Liver (tissue), 9 donors: ENCODE results near the gene TMBIM6. TPM values are rescaled to one million over a fixed set of nuclear protein-coding genes. Genes with fewer than 3 reads are reported as not detected.

ENCODE experiments used
- DNase-seq: peaks from one replicate; pipeline ENCODE4 v3.0.0-alpha.2; 2017; ENCODE audit warnings: low spot score
- H3K27ac ChIP-seq, 2 donors: one replicate each; pipeline ENCODE4 v1.7.0; 2013; ENCODE audit warnings: inconsistent platforms in 2 of 2, low read length in 2 of 2, control low read depth in 1 of 2, low read depth in 1 of 2, mild to moderate bottlenecking in 1 of 2
- H3K27me3 ChIP-seq, 4 donors: one replicate each; pipeline versions ENCODE4 v1.6.1 to v1.7.0; 2013; ENCODE audit warnings: low read length in 3 of 4, inconsistent platforms in 1 of 4, mild to moderate bottlenecking in 1 of 4, moderate library complexity in 1 of 4; ENCODE audit not compliant: control insufficient read depth in 4 of 4, insufficient read depth in 4 of 4
- H3K36me3 ChIP-seq, 4 donors: one replicate each; pipeline versions ENCODE4 v1.6.1 to v1.7.0; 2013; ENCODE audit warnings: low read length in 3 of 4, mild to moderate bottlenecking in 3 of 4, low read depth in 1 of 4, moderate library complexity in 1 of 4; ENCODE audit not compliant: control insufficient read depth in 4 of 4, insufficient read depth in 3 of 4
- H3K4me1 ChIP-seq, 4 donors: one replicate each; pipeline versions ENCODE4 v1.6.1 to v1.7.0; 2013; ENCODE audit warnings: low read length in 3 of 4, mild to moderate bottlenecking in 3 of 4, moderate library complexity in 1 of 4; ENCODE audit not compliant: control insufficient read depth in 4 of 4, insufficient read depth in 4 of 4
- H3K4me3 ChIP-seq, 3 donors: one replicate each; pipeline versions ENCODE4 v1.6.1 to v1.7.0; 2013; ENCODE audit warnings: low read length in 3 of 3, control low read depth in 1 of 3, low read depth in 1 of 3, mild to moderate bottlenecking in 1 of 3
- H3K9ac ChIP-seq, 2 donors: one replicate each; pipeline ENCODE4 v1.7.0; 2013; ENCODE audit warnings: low read length in 2 of 2, mild to moderate bottlenecking in 2 of 2, moderate library complexity in 2 of 2, control low read depth in 1 of 2, low read depth in 1 of 2
- H3K9me3 ChIP-seq, 4 donors: one replicate each; pipeline versions ENCODE4 v1.6.1 to v1.7.0; 2013; ENCODE audit warnings: low read length in 3 of 4; ENCODE audit not compliant: control insufficient read depth in 4 of 4
- ATF3 ChIP-seq: IDR thresholded peaks from 2 replicates; pipeline ENCODE4 v1.6.1; 2016; ENCODE audit warnings: antibody characterized with exemption
- EGR1 ChIP-seq, 2 donors: IDR thresholded peaks; 2 replicates each; pipeline ENCODE4 v1.6.1; 2016 to 2018; ENCODE audit warnings: antibody characterized with exemption in 2 of 2, low read depth in 2 of 2
- FOXA1 ChIP-seq: IDR thresholded peaks from 2 replicates; pipeline ENCODE4 v1.6.1; 2016; ENCODE audit warnings: antibody characterized with exemption
- GABPA ChIP-seq, 2 donors: IDR thresholded peaks in 1 of 2; conservative IDR thresholded peaks in 1 of 2; 2 replicates each; pipeline ENCODE4 v1.6.1; 2016; ENCODE audit warnings: antibody characterized with exemption in 2 of 2, mild to moderate bottlenecking in 1 of 2, moderate library complexity in 1 of 2
- HNF4A ChIP-seq, 2 donors: conservative IDR thresholded peaks; 2 replicates each; pipeline ENCODE4 v1.6.1; 2016; ENCODE audit warnings: antibody characterized with exemption in 2 of 2, mild to moderate bottlenecking in 2 of 2
- HNF4G ChIP-seq: IDR thresholded peaks from 2 replicates; pipeline ENCODE4 v1.6.1; 2016; ENCODE audit warnings: antibody characterized with exemption
- JUND ChIP-seq, 2 donors: IDR thresholded peaks; 2 replicates each; pipeline ENCODE4 v1.6.1; 2016; ENCODE audit warnings: antibody characterized with exemption in 2 of 2
- MAX ChIP-seq: IDR thresholded peaks from 2 replicates; pipeline ENCODE4 v1.6.1; 2016; ENCODE audit warnings: antibody characterized with exemption
- NR2F2 ChIP-seq: IDR thresholded peaks from 2 replicates; pipeline ENCODE4 v1.6.1; 2016; ENCODE audit warnings: antibody characterized with exemption
- RAD21 ChIP-seq, 2 donors: IDR thresholded peaks; 2 replicates each; pipeline ENCODE4 v1.6.1; 2016; ENCODE audit warnings: antibody characterized with exemption in 2 of 2, mild to moderate bottlenecking in 2 of 2
- RXRA ChIP-seq, 2 donors: IDR thresholded peaks; 2 replicates each; pipeline ENCODE4 v1.6.1; 2017 to 2018; ENCODE audit warnings: antibody characterized with exemption in 2 of 2, mild to moderate bottlenecking in 1 of 2
- SP1 ChIP-seq: IDR thresholded peaks from 2 replicates; pipeline ENCODE4 v1.6.1; 2018; ENCODE audit warnings: antibody characterized with exemption, mild to moderate bottlenecking
- TAF1 ChIP-seq: conservative IDR thresholded peaks from 2 replicates; pipeline ENCODE4 v1.6.1; 2016; ENCODE audit warnings: antibody characterized with exemption, mild to moderate bottlenecking
- WGBS: extraction: QIAGEN DNeasy Blood & Tissue Kit; methylation state at CpG from one replicate; pipeline ENCODE4 v1.1.7; 2013; 5-methylcytosine and 5-hydroxymethylcytosine counted together
- polyA plus RNA-seq, 2 donors: library from polyadenylated mRNA; stranded (reverse) in 1 of 2; unstranded in 1 of 2; fragments of 200-250 nt in 1 of 2; fragments of >200 nt in 1 of 2; fragmentation: Nextera tagmentation in 1 of 2; extraction: Ambion mirVana in 1 of 2; gene quantifications; one replicate each; pipeline versions ENCODE4 v1.2.1 to v1.2.3, GENCODE V29; 2013 to 2015
- total RNA-seq, 2 donors: library from RNA; depleted of rRNA; stranded (reverse); fragments of >200 nt; gene quantifications; one replicate each; pipeline ENCODE4 v1.2.3, GENCODE V29; 2014
- TF ChIP-seq, protein P1 (sequence below): fragments of 150-350 bp; IDR thresholded peaks from 2 replicates; pipeline ENCODE4 v1.5.1; 2017; ENCODE audit warnings: improper control_type of control experiment, low read depth, low read length; ENCODE audit not compliant: missing input control
- TF ChIP-seq, protein P2 (sequence below): IDR thresholded peaks from 2 replicates; pipeline ENCODE4 v1.6.1; 2016; ENCODE audit warnings: antibody characterized with exemption, mild to moderate bottlenecking
- donor health status: healthy.
- donor health status: healthy.
- donor health status: healthy.
- donor health status: healthy.
- donor health status: healthy.

The TMBIM6 gene
- total and polyA plus RNA-seq, 4 donors = 464 to 1,207 (median 713) TPM

- no peak overlapping the region for H3K9ac ChIP-seq
- no peaks in the 10 kb centered on the region for H3K27me3 ChIP-seq
- WGBS = 88% methylated on average over 12 of the region's 12 CpGs
- H3K4me1 ChIP-seq = no peaks in the 10 kb centered on the region
- no peak for DNase-seq
- no peak overlapping the region for H3K27ac ChIP-seq
- no peaks in the 10 kb centered on the region for H3K9me3 ChIP-seq
- H3K36me3 ChIP-seq = peaks cover 5 to 10% (median 8%) of the 10 kb centered on the region in 4 donors
- TF ChIP-seq ATF3 (no peak), HNF4A (conservative IDR thresholded peaks at IDR 0.05) (no peak), NR2F2 (no peak), FOXA1 (no peak), GABPA (IDR thresholded peaks at IDR 0.05 in 1 of 2, conservative IDR thresholded peaks at IDR 0.05 in 1 of 2) (no peak), HNF4G (no peak), EGR1 (IDR thresholded peaks at IDR 0.05; ENCODE audit: low read depth in 2 of 2) (no peak), SP1 (no peak), JUND (IDR thresholded peaks at IDR 0.05) (no peak), RAD21 (IDR thresholded peaks at IDR 0.05) (no peak), MAX (no peak), RXRA (IDR thresholded peaks at IDR 0.05) (no peak), TAF1 (no peak)
- TF ChIP-seq, protein P1, sequence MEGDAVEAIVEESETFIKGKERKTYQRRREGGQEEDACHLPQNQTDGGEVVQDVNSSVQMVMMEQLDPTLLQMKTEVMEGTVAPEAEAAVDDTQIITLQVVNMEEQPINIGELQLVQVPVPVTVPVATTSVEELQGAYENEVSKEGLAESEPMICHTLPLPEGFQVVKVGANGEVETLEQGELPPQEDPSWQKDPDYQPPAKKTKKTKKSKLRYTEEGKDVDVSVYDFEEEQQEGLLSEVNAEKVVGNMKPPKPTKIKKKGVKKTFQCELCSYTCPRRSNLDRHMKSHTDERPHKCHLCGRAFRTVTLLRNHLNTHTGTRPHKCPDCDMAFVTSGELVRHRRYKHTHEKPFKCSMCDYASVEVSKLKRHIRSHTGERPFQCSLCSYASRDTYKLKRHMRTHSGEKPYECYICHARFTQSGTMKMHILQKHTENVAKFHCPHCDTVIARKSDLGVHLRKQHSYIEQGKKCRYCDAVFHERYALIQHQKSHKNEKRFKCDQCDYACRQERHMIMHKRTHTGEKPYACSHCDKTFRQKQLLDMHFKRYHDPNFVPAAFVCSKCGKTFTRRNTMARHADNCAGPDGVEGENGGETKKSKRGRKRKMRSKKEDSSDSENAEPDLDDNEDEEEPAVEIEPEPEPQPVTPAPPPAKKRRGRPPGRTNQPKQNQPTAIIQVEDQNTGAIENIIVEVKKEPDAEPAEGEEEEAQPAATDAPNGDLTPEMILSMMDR = no peak
- TF ChIP-seq, protein P2, sequence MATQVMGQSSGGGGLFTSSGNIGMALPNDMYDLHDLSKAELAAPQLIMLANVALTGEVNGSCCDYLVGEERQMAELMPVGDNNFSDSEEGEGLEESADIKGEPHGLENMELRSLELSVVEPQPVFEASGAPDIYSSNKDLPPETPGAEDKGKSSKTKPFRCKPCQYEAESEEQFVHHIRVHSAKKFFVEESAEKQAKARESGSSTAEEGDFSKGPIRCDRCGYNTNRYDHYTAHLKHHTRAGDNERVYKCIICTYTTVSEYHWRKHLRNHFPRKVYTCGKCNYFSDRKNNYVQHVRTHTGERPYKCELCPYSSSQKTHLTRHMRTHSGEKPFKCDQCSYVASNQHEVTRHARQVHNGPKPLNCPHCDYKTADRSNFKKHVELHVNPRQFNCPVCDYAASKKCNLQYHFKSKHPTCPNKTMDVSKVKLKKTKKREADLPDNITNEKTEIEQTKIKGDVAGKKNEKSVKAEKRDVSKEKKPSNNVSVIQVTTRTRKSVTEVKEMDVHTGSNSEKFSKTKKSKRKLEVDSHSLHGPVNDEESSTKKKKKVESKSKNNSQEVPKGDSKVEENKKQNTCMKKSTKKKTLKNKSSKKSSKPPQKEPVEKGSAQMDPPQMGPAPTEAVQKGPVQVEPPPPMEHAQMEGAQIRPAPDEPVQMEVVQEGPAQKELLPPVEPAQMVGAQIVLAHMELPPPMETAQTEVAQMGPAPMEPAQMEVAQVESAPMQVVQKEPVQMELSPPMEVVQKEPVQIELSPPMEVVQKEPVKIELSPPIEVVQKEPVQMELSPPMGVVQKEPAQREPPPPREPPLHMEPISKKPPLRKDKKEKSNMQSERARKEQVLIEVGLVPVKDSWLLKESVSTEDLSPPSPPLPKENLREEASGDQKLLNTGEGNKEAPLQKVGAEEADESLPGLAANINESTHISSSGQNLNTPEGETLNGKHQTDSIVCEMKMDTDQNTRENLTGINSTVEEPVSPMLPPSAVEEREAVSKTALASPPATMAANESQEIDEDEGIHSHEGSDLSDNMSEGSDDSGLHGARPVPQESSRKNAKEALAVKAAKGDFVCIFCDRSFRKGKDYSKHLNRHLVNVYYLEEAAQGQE = no peak
- no peak overlapping the region for H3K4me3 ChIP-seq
Observed at GRCh38 chr12:49807991-49808580, 66.7 kb downstream of the TMBIM6 start.

GRCh38 chr12:49808686-49809380 is 67.5 kb downstream of the TMBIM6 start:
- H3K27me3 ChIP-seq = no peaks in the 10 kb centered on the region
- no peak overlapping the region for H3K9ac ChIP-seq
- TF ChIP-seq RXRA (IDR thresholded peaks at IDR 0.05) (peak in 1 of 2 donors; percentile 17), SP1 (no peak), EGR1 (IDR thresholded peaks at IDR 0.05; ENCODE audit: low read depth in 2 of 2) (no peak)
- no peak for DNase-seq
- 85% methylated on average over 14 of the region's 14 CpGs for WGBS
- H3K4me1 ChIP-seq = no peaks in the 10 kb centered on the region
- H3K9me3 ChIP-seq = no peaks in the 10 kb centered on the region
- H3K4me3 ChIP-seq = no peak overlapping the region
- peaks cover 4 to 9% (median 6%) of the 10 kb centered on the region in 4 donors for H3K36me3 ChIP-seq
- H3K27ac ChIP-seq = peak overlapping the region in 1 of 2 donors; percentile 33
